Upper lobe of left lung (tissue), 4 donors: Measurements from ENCODE around the gene PTBP1.

Source experiments
- POLR2A ChIP-seq, 4 donors: fragments of 450-650 bp; IDR thresholded peaks; one replicate each; pipeline ENCODE4 v1.5.1; 2016 to 2017; ENCODE audit warnings: antibody characterized with exemption in 4 of 4, mild to moderate bottlenecking in 2 of 4
- POLR2AphosphoS5 ChIP-seq, 2 donors: sonication (generic); formaldehyde crosslinking; IDR thresholded peaks; one replicate each; pipeline ENCODE4 v1.5.1; 2017; ENCODE audit warnings: antibody characterized with exemption in 2 of 2
- TF ChIP-seq, protein P1 (sequence below), 6 experiments: fragments of 450-650 bp in 4 of 6; fragments of 200-600 bp in 2 of 6; sonication (generic) in 2 of 6; IDR thresholded peaks; one replicate each; pipeline ENCODE4 v1.5.1; 2016 to 2019; ENCODE audit warnings: antibody characterized with exemption in 6 of 6

- TF ChIP-seq, protein P1, sequence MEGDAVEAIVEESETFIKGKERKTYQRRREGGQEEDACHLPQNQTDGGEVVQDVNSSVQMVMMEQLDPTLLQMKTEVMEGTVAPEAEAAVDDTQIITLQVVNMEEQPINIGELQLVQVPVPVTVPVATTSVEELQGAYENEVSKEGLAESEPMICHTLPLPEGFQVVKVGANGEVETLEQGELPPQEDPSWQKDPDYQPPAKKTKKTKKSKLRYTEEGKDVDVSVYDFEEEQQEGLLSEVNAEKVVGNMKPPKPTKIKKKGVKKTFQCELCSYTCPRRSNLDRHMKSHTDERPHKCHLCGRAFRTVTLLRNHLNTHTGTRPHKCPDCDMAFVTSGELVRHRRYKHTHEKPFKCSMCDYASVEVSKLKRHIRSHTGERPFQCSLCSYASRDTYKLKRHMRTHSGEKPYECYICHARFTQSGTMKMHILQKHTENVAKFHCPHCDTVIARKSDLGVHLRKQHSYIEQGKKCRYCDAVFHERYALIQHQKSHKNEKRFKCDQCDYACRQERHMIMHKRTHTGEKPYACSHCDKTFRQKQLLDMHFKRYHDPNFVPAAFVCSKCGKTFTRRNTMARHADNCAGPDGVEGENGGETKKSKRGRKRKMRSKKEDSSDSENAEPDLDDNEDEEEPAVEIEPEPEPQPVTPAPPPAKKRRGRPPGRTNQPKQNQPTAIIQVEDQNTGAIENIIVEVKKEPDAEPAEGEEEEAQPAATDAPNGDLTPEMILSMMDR (IDR thresholded peaks at IDR 0.05), result no peak
- no peak for TF ChIP-seq POLR2AphosphoS5 (IDR thresholded peaks at IDR 0.05)
- no peak for TF ChIP-seq POLR2A (IDR thresholded peaks at IDR 0.05)
Measured at GRCh38 chr19:811506-812048, 14.3 kb downstream of the PTBP1 start.
